GM13977 (cell line): ENCODE data around the gene NR5A1.
A peak's percentile ranks its signal among the peaks of the same experiment; 100 is the strongest.

ENCODE experiments used
- DNase-seq: peaks from one replicate; pipeline ENCODE4 v3.0.0; 2012; ENCODE audit warnings: low spot score
- in situ Hi-C: fragments of 300-500 bp; cut with MboI; formaldehyde crosslinking; loops from one replicate; pipeline ENCODE4 v1.12.0; 2022; ENCODE audit warnings: low sequenced_read_pairs, low pct_unique_long_range_greater_than_20kb, mixed read lengths, inconsistent platforms; ENCODE audit not compliant: unreplicated experiment
- TF ChIP-seq, protein P1 (sequence below): IDR thresholded peaks from 2 replicates; pipeline ENCODE4 v1.5.1; 2012; ENCODE audit warnings: mild to moderate bottlenecking, control low read depth; ENCODE audit not compliant: insufficient read depth; ENCODE audit errors: extremely low read depth, missing control alignments

The NR5A1 gene

DNA sequence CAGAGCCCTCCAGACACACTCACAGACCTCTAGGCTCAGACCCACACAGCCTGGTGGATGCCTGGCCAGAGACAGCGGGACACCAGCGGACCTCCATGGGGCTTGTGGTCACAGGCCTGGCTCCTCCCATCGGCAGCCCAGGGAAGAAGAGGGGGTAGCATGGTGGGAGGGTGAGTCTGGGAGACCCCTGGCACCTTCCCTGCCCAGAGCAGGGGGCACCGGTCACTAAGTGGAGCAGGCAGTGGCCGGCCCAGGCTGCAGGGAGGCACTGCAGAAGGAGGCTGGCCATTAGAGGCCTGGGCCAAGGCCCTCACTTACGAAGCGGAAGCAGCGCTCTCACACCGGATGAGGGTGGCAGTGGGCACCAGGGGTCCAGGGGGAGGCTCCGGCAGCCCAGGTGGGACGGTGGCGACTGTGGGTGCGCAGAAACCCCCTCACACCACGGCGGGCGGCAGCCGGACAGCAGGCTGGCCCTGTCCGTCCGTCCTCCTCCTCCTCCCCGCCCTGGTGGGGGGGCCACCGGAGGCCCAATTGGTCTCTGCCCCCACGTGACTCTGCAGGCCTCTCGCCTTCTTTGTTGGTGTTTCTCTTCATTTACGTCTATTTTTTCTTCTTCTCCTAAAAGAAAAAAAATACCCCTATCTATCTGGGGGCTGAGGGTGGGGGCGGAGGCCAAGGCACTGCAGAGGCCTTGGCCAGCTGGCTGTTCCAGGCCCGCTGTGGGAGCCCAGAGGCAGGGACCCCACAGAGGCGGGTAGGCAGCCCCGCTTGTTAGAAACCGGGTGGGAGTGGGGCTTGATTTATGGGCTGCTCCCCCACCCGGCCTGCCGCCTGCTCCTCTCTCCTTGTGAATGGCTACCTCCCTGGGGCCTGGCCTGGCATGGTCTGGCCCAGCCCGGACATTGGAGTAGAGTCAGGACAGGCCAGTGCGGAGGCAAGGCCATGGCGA lies at the start of gene NR5A1:
Gene NR5A1 (minus strand): TSS at position 469 of the 949 bp plus-strand sequence. CDS start 4,004 bp downstream, outside the sequence.
- DNase-seq, result no peak
- TF ChIP-seq, protein P1, sequence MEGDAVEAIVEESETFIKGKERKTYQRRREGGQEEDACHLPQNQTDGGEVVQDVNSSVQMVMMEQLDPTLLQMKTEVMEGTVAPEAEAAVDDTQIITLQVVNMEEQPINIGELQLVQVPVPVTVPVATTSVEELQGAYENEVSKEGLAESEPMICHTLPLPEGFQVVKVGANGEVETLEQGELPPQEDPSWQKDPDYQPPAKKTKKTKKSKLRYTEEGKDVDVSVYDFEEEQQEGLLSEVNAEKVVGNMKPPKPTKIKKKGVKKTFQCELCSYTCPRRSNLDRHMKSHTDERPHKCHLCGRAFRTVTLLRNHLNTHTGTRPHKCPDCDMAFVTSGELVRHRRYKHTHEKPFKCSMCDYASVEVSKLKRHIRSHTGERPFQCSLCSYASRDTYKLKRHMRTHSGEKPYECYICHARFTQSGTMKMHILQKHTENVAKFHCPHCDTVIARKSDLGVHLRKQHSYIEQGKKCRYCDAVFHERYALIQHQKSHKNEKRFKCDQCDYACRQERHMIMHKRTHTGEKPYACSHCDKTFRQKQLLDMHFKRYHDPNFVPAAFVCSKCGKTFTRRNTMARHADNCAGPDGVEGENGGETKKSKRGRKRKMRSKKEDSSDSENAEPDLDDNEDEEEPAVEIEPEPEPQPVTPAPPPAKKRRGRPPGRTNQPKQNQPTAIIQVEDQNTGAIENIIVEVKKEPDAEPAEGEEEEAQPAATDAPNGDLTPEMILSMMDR, result no peak
- in situ Hi-C loops, result no loop called here

DNA sequence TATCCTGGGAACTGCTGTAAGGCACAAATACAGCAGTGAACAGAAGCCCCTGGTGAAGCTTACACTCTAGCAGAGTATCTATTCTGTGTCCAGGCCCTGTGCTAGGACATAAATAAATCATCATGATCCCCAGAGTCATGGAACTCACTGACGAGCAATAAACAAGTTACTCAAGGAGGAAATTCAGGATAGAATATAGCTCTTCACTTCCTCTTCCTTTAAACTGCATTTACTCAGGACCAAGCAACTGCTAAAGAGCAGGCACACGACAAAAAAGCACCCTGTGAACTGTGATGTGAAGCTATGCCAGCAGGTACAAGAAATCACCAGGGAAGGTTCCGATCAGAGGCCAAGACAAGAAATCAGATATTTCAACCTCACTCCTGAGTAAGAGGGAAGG lies 47.8 kb upstream of the NR5A1 start:
- in situ Hi-C loops, result no loop called here
- no peak for DNase-seq
- TF ChIP-seq, protein P1, result no peak

DNA sequence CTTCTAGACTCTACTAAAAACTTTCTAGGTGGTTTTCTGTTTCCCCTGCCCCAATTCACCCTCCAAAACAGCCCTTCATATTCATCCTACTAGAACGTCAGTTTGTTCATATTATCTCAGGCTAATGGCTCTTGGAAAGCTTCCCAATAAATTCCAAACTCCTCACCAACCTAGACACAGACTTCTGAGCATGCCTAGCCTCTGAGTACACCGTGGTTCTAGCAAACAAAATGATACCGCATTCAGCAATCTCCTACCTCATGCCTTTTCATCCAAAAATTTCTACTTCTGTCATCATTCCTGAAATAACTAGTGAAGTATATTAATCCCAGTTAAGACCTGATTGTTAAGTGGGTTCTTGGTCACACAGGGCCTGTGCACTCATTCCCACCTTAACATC lies 46.5 kb upstream of the NR5A1 start:
- in situ Hi-C loops, result no loop called here
- TF ChIP-seq, protein P1, result no peak

DNA sequence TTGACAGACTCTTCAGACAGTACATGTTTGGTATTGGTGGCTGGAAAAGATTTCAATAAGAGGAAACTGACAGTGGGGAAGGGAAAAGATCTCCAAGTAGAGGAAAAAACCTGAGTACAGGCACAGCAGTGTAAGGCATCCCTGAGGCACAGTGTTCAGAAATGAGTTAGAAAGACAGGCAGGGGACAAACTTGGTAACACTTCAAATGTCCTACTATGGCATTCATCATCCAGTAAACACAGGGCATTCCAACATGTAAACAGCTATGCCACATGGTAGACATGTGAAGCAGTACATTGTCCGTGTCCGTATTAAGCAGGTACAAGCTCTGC lies 45.0 kb upstream of the NR5A1 start:
- DNase-seq, result no peak
- TF ChIP-seq, protein P1, result no peak
- in situ Hi-C loops, result no loop called here

More for the DNA sequence above, 46.5 kb upstream of the NR5A1 start:
- no peak for DNase-seq

DNA sequence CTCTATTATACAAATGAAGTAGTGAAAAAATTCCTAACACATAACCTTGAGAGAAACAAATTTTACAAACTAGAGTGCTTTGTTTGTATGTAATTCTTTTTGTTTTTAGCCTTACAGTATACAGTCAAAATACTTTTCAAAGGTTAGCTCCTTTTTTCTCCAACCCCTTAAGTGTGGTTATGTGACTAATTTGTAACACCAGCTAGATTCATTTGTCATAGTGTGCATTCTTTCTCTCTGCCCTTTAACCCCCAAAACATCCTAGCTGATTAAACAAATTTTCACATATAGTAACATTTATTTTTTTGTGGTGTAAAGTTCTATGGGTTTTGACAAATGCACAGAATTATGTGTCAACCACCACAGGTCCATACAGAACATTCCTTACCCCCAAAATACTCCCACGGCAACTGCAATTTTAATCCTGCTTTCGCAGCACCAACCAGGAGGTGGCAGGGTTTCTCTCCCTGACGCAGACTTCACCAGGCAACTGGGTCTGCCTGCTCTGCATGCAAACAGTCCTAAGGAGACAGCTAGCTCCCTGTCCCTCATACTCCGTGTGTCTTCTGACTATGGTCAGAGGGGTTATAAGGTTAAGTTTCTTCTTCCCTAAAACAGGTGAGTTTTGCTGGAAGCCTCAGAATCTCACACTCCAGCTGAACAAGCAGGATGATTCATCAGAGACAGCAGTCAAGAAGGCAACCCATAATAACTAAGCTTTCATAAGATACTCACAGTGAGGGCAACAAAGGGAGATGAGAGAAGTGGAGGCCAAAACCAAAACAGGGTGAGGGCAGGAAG lies 44.5 kb upstream of the NR5A1 start:
- peak; percentile 36 for DNase-seq
- TF ChIP-seq, protein P1, result peak; percentile 62
- in situ Hi-C loops, result no loop called here

DNA sequence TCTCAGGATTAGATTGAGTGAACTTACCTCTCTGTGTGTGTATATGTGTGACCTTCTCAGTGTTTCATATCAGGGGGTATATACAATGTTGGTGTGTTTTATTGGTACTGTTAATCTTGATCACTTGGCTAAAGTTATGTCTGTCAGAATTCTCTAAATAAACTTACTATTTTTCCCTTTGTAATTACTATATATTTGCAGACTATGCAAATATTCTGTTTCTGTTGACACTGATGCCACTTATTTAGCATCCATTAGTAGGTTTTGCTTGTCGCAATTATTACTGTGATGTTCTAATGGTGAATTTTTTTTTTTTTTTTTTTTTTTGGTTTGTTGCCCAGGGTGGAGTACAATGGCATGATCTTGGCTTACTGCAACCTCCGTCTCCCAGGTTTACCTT lies 42.9 kb upstream of the NR5A1 start:
- in situ Hi-C loops, result no loop called here
- DNase-seq, result no peak
- TF ChIP-seq, protein P1, result no peak
